GM19351 (cell line): ENCODE data around the gene BAZ2B.
"Not testable (repeated sequence)": the region's sequence is repeated elsewhere in the genome, so short reads cannot be mapped to it uniquely, and the experiment has no call there.

ENCODE experiments used
- ATAC-seq: cut with Tn5 transposase; IDR thresholded peaks from one replicate; pipeline ENCODE4 v1.9.1; 2021; ENCODE audit warnings: mild to moderate bottlenecking, moderate library complexity; ENCODE audit not compliant: unreplicated experiment

BAZ2B gene

GRCh38 chr2:159616286-159616701 lies at the start of gene BAZ2B:
TSS of gene BAZ2B (minus strand) at chr2:159616548. CDS start at chr2:159478719, 137,829 bp downstream.
- peak; percentile 39 for ATAC-seq

GRCh38 chr2:159661286-159661685 lies 44.9 kb upstream of the BAZ2B start:
- no peak for ATAC-seq

- ATAC-seq, result peak; percentile 54
Observed at GRCh38 chr2:159658881-159659873, 42.8 kb upstream of the BAZ2B start.

GRCh38 chr2:159653962-159654361 lies 37.6 kb upstream of the BAZ2B start:
- no peak for ATAC-seq

GRCh38 chr2:159651884-159652283 lies 35.5 kb upstream of the BAZ2B start:
- ATAC-seq, result no peak

- no peak for ATAC-seq
Observed at GRCh38 chr2:159650574-159650973, 34.2 kb upstream of the BAZ2B start.

DNA sequence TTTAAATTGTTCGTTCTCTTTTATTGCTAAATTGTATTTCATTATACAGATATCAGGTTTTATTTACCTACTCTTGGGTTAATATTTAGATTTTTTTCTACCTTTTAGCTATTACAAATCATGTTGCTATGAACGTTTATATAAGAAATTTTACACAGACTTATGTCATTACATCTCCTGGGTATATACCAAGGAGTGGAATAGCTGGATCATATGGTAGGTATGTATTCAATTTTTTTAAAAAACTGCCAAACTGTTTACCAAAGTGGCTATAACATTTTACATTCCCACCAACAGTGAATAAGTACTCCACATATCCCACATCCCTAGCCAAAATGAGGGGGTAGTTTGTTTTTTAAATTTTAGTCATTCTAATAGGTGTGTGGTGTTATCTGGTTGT lies 32.3 kb upstream of the BAZ2B start:
- ATAC-seq, result no peak

DNA sequence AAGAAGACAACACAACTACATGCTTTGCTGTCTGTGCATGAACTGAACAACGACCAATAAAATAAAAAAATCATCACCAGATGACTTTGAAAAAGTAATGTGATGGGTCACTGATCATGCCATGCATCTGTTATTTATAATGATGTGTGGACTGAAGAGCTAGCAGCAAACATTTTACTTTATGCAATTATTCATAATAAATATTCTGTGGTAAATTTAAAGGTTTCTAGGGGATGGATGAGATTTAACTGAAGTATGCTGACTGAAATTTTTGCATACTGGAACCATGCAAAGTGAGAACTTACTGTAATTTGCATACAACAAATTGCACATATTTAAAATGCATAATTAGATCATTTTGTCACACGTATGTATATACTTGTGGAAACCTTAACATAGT lies 31.3 kb upstream of the BAZ2B start:
- no peak for ATAC-seq

- ATAC-seq, result no peak
Observed at GRCh38 chr2:159640176-159640575, 23.8 kb upstream of the BAZ2B start.

DNA sequence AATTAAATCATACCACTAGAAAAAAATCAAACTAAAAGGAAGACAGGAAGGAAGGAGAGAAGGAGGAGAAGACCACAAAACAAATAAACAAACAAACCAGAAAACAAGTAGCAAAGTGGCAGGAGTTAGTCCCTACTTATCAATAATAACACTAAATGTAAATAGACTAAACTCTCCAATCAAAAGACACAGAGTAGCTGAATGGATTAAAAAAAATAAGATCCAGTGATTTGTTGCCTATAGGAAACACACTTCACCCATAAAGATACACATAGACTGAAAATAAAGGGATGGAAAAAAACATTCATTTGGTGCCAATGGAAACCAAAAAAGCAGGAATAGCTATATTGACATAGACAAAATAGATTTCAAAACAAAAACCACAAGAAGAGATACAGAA lies 23.4 kb upstream of the BAZ2B start:
- no peak for ATAC-seq

GRCh38 chr2:159639071-159639470 lies 22.7 kb upstream of the BAZ2B start:
- no peak for ATAC-seq

- ATAC-seq, result no peak
Observed at GRCh38 chr2:159637988-159638501, 21.7 kb upstream of the BAZ2B start.

- ATAC-seq, result no peak
Observed at GRCh38 chr2:159637240-159637639, 20.9 kb upstream of the BAZ2B start.

GRCh38 chr2:159635006-159635789 lies 18.9 kb upstream of the BAZ2B start:
- ATAC-seq, result no peak

DNA sequence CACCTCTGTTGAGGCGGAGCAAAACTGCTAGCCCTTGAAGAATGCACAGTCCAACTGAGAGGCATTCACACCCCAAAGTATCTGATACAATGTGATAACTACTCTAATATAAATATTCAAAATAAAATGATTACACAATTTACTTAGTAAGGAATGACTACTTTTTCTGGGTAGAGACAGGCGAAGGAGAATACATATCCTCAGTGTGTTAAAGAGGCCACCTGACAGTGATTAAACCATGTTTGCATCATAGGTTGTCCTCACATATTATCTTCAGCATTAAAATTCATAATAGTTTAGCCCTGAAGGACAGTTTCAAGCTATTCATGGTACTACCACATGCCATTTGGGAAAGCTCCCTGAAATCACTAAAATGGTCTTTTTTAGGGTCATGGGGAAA lies 16.9 kb upstream of the BAZ2B start:
- no peak for ATAC-seq

DNA sequence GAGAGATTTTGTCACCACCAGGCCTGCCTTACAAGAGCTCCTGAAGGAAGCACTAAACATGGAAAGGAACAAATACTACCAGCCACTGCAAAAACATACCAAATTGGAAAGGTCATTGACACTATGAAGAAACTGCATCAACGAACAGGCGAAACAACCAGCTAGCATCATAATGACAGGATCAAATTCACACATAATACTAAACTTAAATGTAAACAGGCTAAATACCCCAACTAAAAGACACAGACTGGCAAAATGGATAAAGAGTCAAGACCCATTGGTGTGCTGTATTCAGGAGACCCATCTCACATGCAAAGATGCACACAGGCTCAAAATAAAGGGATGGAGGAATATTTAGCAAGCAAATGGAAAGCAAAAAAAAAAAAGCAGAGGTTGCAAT lies 9.3 kb upstream of the BAZ2B start:
- ATAC-seq, result not testable (repeated sequence)

- ATAC-seq, result no peak
Observed at GRCh38 chr2:159623436-159623835, 7.1 kb upstream of the BAZ2B start.

DNA sequence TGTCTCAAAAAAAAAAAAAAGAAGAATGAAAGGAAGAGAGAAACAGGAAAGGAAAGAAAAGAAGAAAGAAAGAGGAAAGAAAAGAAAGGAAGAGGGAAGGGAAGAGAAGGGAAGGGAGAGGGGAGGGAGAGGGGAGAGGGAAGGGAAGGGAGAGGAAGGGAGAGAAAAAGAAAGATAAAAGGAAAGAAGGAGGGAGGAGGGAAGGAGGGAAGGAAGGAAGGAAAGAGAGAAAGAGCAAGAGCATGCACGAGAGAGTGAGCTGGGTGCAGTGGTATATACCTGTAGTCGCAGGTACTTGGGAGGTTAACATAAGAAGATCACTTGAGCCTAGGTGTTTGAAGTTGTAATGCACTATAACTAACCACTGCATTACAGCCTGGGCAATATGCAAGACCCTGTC lies 6.6 kb upstream of the BAZ2B start:
- ATAC-seq, result no peak

- no peak for ATAC-seq
Observed at GRCh38 chr2:159620796-159621195, 4.4 kb upstream of the BAZ2B start.

GRCh38 chr2:159617646-159618045 lies 1.3 kb upstream of the BAZ2B start:
- ATAC-seq, result no peak

GRCh38 chr2:159617100-159617499 lies 752 bp upstream of the BAZ2B start:
- no peak for ATAC-seq
